Suprapubic skin (tissue), 4 donors: Measurements from ENCODE around the gene CDKL1. TPM values are rescaled to one million over a fixed set of nuclear protein-coding genes. Genes with fewer than 3 reads are reported as not detected.

ENCODE experiments used
- DNase-seq, 2 donors: peaks; one replicate each; pipeline ENCODE4 v3.0.0-alpha.2; 2019; ENCODE audit warnings: low spot score in 2 of 2
- H3K27ac ChIP-seq: fragments of 200-600 bp; sonication (generic); one replicate; pipeline ENCODE4 v1.5.1; 2019
- H3K27me3 ChIP-seq: fragments of 200-600 bp; sonication (generic); one replicate; pipeline ENCODE4 v1.5.1; 2019
- H3K36me3 ChIP-seq: fragments of 200-600 bp; sonication (generic); one replicate; pipeline ENCODE4 v1.5.1; 2019
- H3K4me1 ChIP-seq: fragments of 200-600 bp; sonication (generic); one replicate; pipeline ENCODE4 v1.5.1; 2019
- H3K4me3 ChIP-seq: fragments of 200-600 bp; sonication (generic); one replicate; pipeline ENCODE4 v1.5.1; 2019; ENCODE audit warnings: mild to moderate bottlenecking
- H3K9me3 ChIP-seq: fragments of 200-600 bp; sonication (generic); one replicate; pipeline ENCODE4 v1.5.1; 2019
- EP300 ChIP-seq: sonication (generic); formaldehyde crosslinking; IDR thresholded peaks from one replicate; pipeline ENCODE4 v1.6.1; 2017; ENCODE audit warnings: antibody characterized with exemption
- POLR2A ChIP-seq, 2 donors: fragments of 450-650 bp; IDR thresholded peaks; one replicate each; pipeline ENCODE4 v1.6.1; 2017; ENCODE audit warnings: antibody characterized with exemption in 2 of 2, mild to moderate bottlenecking in 2 of 2, moderate library complexity in 2 of 2
- POLR2AphosphoS5 ChIP-seq, 3 donors: sonication (generic); formaldehyde crosslinking; IDR thresholded peaks; one replicate each; pipeline ENCODE4 v1.6.1; 2017; ENCODE audit warnings: antibody characterized with exemption in 3 of 3
- WGBS: methylation state at CpG from one replicate; pipeline ENCODE4 v1.1.5; 2018; 5-methylcytosine and 5-hydroxymethylcytosine counted together
- total RNA-seq, 4 donors: library from RNA; depleted of rRNA; stranded (reverse); fragments of >200 nt; gene quantifications; one replicate each; pipeline ENCODE4 v1.1.0, GENCODE V29; 2016
- TF ChIP-seq, protein P1 (sequence below), 2 donors: fragments of 200-600 bp in 1 of 2; fragments of 450-650 bp in 1 of 2; sonication (generic) in 1 of 2; IDR thresholded peaks; one replicate each; pipeline ENCODE4 v1.5.1; 2016 to 2019; ENCODE audit warnings: antibody characterized with exemption in 2 of 2, mild to moderate bottlenecking in 1 of 2, moderate library complexity in 1 of 2

The CDKL1 gene
- total RNA-seq, 4 donors from 2014 or later: 2.4 to 11.9 (median 5.2) TPM

DNA sequence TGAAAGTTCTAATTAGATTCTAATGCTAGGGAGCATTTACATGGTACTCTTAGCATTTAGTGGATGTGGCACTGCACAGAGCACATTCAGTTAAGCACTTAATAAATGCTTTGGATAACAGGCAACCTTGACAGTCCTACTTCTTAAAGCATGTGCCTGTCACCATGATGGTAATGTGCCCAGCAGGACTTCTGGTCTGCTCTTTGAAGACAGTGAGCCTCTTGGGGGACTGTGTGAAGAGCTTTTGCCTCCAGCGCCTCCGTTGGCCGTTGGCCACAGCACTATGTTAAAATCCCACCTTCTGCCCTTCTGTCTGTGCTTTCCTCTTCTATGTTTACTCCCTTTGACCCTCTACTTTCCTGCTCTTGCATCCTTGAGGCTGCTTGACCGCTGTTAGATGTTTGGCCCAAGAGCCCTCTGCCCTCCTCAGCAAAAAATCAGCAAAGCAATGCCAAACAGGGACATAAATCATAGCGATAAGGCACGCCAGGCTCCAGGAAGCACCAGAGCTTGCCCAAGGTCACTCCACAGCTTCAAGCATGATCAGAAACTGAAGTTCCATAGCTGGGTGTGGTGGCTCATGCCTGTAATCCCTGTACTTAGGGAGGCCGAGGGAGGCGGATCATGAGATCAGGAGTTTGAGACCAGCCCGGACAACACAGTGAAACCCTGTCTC lies 8.3 kb downstream of the CDKL1 start:
- Histone ChIP-seq H3K4me3 (no peak overlapping the region), H3K27ac (no peak overlapping the region), H3K9me3 (no peaks in the 10 kb centered on the region), H3K27me3 (no peaks in the 10 kb centered on the region), H3K36me3 (no peaks in the 10 kb centered on the region), H3K4me1 (no peaks in the 10 kb centered on the region)
- WGBS: 76% methylated on average over 9 of the region's 9 CpGs
- TF ChIP-seq EP300 (no peak), POLR2A (IDR thresholded peaks at IDR 0.05) (no peak), POLR2AphosphoS5 (IDR thresholded peaks at IDR 0.05) (no peak)
- TF ChIP-seq, protein P1, sequence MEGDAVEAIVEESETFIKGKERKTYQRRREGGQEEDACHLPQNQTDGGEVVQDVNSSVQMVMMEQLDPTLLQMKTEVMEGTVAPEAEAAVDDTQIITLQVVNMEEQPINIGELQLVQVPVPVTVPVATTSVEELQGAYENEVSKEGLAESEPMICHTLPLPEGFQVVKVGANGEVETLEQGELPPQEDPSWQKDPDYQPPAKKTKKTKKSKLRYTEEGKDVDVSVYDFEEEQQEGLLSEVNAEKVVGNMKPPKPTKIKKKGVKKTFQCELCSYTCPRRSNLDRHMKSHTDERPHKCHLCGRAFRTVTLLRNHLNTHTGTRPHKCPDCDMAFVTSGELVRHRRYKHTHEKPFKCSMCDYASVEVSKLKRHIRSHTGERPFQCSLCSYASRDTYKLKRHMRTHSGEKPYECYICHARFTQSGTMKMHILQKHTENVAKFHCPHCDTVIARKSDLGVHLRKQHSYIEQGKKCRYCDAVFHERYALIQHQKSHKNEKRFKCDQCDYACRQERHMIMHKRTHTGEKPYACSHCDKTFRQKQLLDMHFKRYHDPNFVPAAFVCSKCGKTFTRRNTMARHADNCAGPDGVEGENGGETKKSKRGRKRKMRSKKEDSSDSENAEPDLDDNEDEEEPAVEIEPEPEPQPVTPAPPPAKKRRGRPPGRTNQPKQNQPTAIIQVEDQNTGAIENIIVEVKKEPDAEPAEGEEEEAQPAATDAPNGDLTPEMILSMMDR (IDR thresholded peaks at IDR 0.05): no peak
- DNase-seq: no peak

DNA sequence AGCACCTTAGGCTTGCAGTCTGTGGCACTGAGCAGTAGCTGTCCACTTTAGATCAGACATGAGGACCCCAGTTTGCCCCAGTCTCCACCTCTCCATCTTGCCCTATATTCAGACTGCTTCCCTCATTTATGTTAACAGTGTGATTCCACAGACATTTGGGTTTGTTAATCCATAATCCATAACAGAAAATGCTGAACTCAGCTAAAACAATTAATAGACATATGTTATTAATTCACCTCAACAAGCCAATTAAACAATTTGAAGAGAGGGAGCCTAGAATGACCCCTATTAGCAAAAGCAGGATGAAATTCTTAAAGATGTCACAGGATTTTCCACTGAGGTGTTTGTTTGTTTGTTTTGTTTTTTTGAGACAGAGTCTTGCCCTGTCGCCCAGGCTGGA lies 9.1 kb downstream of the CDKL1 start:
- Histone ChIP-seq H3K27ac (no peak overlapping the region), H3K4me1 (no peaks in the 10 kb centered on the region), H3K27me3 (no peaks in the 10 kb centered on the region), H3K9me3 (no peaks in the 10 kb centered on the region), H3K36me3 (no peaks in the 10 kb centered on the region), H3K4me3 (no peak overlapping the region)
- no peak for DNase-seq
- TF ChIP-seq POLR2AphosphoS5 (IDR thresholded peaks at IDR 0.05) (no peak), EP300 (no peak), POLR2A (IDR thresholded peaks at IDR 0.05) (no peak)
- TF ChIP-seq, protein P1 (IDR thresholded peaks at IDR 0.05): no peak
- WGBS: 100% methylated on average over 1 of the region's 1 CpG

DNA sequence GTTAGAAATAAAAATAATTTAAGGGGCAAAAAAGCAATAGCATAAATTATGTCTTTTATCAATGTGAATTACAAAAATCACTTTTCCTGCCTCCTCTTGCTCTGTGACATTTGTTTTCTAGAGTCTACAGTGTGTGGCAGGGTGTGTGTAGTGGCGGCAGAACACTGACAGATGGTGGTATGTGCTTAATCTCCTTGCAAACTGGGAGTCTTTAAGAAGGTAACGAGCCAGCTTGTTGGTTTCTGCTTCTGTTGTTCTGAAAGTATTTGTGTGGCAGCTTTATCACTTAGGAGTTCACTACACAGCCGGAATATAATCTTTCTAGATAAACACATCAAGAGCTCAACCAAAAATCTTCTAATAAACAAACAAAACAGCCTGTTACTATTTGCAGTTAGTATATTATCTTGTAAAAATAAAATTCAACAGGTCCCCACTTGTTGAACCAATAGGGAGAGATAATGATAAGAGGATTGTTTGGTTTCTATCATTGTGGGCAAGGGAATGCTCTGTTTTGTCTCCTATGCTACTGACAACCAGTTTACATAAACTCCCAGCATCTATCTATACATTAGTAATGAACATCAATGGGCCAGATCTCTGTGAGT lies 13.0 kb downstream of the CDKL1 start:
- TF ChIP-seq POLR2A (IDR thresholded peaks at IDR 0.05) (no peak), POLR2AphosphoS5 (IDR thresholded peaks at IDR 0.05) (no peak), EP300 (no peak)
- TF ChIP-seq, protein P1 (IDR thresholded peaks at IDR 0.05): no peak
- Histone ChIP-seq H3K27me3 (no peaks in the 10 kb centered on the region), H3K9me3 (no peaks in the 10 kb centered on the region), H3K4me1 (no peaks in the 10 kb centered on the region), H3K27ac (no peak overlapping the region), H3K36me3 (no peaks in the 10 kb centered on the region), H3K4me3 (no peak overlapping the region)
- no peak for DNase-seq
- 61% methylated on average over 3 of the region's 3 CpGs for WGBS

DNA sequence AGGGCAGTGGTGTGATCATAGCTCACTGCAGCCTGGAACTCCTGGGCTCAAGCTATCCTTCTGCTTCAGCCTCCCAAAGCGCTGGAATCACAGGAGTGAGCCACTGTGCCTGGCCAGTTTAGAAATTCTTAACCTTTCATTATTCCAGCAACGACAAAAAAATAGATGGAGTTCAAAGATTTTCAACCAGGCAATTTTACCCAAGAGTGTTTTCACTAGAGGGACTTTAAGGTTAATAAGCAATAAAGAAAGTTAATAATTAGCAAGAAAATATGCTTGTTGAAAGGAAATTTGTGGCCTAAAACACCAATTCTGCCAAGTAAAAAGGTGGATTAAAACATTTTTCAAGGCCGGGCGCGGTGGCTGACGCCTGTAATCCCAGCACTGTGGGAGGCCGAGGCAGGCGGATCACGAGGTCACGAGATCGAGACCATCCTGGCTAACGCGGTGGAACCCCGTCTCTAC lies 14.8 kb downstream of the CDKL1 start:
- H3K27ac ChIP-seq: no peak overlapping the region
- H3K9me3 ChIP-seq: no peaks in the 10 kb centered on the region
- WGBS: 98% methylated on average over 14 of the region's 14 CpGs
- no peaks in the 10 kb centered on the region for H3K36me3 ChIP-seq
- no peak for DNase-seq
- no peak for TF ChIP-seq EP300
- no peak for TF ChIP-seq POLR2AphosphoS5 (IDR thresholded peaks at IDR 0.05)
- TF ChIP-seq POLR2A (IDR thresholded peaks at IDR 0.05): no peak
- TF ChIP-seq, protein P1 (IDR thresholded peaks at IDR 0.05): no peak
- no peaks in the 10 kb centered on the region for H3K27me3 ChIP-seq
- no peaks in the 10 kb centered on the region for H3K4me1 ChIP-seq
- H3K4me3 ChIP-seq: no peak overlapping the region

DNA sequence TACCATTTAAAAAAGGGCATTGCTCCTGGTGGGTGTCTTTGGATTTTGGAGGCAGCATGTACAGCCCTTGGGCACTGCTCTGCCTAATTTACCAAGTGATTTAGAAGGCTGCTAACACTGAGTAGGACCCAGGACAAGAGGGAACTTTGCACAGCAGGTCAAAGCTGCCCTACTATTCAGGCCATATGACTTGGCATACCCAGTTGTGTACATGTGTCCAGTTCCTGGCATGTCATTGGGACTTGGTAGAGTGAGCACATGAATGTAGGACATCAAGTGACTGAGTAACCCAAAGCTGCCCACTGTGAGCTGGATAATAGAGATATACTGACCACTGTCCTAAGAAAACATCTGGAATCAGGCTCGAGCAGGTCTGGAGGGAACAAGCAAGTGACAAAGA lies 15.7 kb downstream of the CDKL1 start:
- no peaks in the 10 kb centered on the region for H3K36me3 ChIP-seq
- WGBS: 100% methylated on average over 1 of the region's 1 CpG
- TF ChIP-seq EP300: no peak
- TF ChIP-seq, protein P1 (IDR thresholded peaks at IDR 0.05): no peak
- no peak overlapping the region for H3K4me3 ChIP-seq
- no peak overlapping the region for H3K27ac ChIP-seq
- no peaks in the 10 kb centered on the region for H3K4me1 ChIP-seq
- no peaks in the 10 kb centered on the region for H3K9me3 ChIP-seq
- no peak for DNase-seq
- H3K27me3 ChIP-seq: no peaks in the 10 kb centered on the region
